ENCODE results near the gene EGF.
"Not testable (repeated sequence)": the region's sequence is repeated elsewhere in the genome, so short reads cannot be mapped to it uniquely, and the experiment has no call there.

The EGF gene

DNA sequence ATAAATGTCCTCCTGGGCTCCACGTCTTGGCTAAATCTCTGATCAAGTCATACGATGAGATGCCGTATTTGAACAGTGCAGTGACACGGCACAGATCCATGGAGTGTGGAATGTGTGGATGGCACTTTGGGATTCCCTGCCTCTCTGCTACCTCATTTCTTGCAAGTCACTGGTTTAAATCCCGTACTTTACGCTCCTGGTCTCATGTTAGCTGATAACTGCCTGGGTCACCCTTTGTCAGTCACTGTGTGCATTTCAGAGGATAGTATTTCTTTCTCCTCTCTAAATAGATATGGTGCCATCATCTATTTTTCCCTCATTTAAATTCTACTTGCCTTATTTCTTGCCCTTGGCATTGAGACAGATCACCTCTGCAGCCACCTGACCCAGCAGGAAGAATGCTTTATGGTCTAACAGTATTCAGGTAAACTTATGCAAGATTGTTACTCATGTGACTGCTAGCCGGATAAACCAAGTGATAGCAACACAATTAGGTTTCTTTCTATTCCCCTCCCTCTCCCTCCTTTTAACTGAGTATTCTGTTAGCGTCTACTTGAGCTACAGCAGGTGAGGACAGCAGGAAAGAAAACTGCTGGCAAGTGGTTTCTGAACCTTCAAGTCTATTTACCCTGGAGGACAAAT, 2.8 kb downstream of the EGF start:
- no peak for DNase-seq

DNA sequence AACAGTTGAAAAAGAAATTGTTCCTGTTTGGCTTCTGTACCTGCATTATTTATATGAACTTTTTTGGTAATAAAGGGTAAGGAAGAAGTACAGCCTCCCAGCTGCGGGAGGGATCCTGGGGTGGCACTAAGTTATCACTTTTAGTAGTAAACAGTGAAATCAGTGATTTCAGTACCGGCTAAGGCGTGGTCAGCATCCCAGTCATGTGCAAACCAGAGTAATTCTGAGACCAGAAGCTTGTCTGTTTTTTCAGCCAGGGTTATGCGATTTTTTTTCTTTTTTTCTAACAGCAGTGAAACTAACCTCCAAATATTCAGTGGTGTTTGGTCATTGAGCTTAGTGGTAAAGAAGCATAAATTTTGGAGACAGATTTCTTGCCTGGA, 3.3 kb downstream of the EGF start:
- DNase-seq = no peak

DNA sequence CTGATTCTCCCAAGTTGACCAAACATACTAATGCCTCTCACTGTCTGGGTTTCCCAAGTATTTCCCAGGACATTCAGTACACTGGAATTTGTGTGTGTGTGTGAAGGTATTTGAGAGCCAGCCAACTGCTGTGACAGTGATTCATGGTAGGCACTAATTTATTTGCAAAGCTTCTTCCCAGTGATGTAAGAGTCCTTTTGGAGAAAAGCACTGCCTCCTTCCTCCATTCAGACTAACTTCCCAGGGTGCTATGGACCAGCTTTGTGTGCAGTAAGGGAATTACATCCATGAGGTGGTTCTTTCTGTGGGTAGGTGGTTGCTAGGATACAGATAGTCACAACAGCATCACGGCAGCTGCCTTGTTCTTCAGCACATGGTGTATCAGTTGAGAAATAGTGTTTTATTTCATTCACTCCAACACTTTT, 8.7 kb downstream of the EGF start:
- DNase-seq = no peak

DNA sequence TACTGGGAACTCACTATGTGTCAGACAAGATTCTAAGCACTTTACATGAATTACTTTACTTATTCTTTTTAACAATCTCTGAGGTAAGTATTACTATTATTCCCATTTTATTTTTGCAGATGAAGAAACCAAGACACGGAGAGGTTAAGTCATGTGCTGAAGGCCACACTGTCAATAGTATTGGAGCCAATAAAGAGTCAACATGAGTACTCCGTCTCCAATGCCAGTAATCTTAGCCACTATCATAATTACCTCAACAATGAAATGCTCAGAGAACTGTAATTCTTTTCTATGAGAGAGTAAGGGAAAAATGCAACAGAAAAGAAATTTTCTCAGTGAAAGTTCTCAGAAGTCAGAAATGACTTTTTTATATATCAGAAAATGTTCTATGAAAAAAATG, 12.7 kb downstream of the EGF start:
- no peak for DNase-seq

DNA sequence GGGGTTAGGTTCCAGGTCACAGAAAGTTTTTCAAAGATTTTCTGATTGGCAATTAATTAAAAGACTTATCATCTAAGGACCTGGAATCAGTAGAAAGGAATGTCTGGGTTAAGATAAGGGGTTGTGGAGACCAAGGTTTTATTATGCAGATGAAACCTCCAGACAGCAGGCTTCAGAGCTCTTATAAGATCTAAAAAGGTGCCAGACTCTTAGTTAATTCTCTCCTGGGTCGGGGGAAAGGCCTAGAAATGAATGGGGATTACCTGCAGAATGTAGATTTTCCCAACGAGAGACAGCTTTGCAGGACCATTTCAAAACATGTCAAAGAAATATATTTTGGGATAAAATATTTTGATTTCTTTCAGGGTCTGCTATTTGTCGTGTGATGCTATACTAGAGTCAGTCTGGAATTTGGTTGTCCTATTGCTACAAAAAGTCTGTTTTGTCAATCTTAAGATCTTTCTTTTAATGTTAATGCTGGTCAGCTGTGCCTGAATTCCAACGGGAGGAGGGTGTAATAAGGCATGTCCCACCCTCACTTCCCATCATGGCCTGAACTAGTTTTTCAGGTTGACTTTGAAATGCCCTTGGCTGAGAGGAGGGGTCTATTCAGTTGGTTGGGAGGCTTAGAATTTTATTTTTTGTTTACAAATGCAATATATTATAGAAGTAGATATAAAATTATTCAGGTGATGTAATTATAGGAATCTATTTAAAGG, 15.8 kb downstream of the EGF start:
- no peak for DNase-seq

DNA sequence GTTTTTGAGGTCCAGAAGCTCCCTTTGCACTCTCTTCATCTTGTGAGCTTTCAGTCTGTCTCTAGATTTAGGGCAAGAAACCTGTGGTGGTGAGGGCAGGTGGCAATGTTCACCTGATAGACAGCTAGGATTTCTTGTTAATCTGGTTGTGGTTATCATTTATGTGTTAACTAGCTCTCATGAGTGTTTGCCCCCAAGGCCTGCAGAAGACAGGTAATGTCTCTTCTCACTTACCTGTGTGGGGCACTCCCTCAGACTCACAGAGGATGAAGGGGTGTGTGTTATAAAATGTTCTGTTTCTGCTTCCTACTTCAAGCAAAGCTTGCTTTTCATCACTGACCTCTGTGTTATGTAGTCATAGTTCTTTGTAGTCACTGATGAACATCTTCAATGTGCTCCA, 17.8 kb downstream of the EGF start:
- DNase-seq = no peak

DNA sequence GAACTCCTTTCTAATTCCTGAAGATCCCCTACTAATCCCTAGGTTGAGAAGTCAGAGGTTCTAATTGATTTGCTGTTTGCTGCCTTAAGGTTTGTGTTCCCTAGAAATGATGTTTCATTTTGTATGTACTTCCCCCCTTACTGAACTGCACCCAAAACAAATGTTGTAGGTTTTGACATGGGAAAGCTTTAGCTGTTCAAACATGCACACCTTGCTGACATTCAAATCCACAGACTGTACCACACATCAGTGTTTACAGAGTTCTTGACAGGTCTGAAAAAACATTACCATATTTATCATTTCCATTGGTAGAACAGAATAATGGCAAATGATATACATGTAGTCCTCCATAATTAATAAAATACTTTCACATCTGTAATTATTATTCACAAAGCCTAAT, 18.2 kb downstream of the EGF start:
- no peak for DNase-seq

DNA sequence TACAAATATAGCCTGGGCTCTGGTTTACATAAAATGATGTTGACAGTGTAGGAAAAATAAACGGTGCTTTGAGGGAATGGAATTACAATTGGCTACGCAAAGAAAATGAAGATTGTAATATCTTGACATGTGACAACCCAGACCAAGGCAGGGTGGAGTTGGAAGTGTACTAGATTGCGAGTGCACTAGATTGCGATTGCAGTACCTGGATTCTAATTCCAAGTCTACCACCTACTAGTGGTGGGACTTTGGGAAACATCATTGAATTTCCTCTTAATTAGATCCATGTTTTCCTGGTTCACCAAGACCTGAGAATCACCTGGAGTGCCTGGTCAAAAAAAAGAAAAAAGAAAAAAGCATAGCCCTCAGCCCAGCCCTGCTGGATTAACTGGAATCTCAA, 18.6 kb downstream of the EGF start:
- no peak for DNase-seq

DNA sequence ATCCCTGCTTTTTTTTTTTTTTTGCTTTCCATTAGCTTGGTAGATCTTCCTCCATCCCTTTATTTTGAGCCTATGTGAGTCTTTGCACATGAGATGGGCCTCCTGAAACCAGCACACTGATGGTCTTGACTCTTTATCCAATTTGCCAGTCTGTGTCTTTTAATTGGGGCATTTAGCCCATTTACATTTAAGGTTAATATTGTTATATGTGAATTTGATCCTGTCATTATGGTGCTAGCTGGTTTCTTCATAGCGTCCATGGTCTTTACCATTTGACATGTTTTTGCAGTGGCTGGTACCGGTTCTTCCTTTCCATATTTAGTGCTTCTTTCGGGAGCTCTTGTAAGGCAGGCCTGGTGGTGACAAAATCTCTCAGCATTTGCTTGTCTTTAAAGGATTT, 24.7 kb downstream of the EGF start:
- DNase-seq = not testable (repeated sequence)

DNA sequence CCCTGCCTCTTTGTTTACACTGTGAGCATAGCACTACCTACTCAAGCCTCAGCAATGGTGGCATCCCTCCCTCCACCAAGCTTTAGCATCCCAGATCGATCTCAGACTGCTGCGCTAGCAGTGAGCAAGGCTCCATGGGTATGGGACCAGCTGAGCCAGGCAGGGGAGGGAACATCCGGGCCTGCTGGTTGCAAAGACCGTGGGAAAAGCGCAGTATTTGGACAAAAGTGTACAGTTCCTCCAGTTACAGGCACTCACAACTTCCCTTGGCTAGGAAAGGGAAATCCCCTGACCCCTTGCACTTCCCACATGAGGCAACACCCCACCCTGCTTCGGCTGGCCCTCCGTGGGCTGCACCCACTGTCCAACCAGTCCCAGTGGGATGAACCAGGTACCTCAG, 26.5 kb downstream of the EGF start:
- no peak for DNase-seq

DNA sequence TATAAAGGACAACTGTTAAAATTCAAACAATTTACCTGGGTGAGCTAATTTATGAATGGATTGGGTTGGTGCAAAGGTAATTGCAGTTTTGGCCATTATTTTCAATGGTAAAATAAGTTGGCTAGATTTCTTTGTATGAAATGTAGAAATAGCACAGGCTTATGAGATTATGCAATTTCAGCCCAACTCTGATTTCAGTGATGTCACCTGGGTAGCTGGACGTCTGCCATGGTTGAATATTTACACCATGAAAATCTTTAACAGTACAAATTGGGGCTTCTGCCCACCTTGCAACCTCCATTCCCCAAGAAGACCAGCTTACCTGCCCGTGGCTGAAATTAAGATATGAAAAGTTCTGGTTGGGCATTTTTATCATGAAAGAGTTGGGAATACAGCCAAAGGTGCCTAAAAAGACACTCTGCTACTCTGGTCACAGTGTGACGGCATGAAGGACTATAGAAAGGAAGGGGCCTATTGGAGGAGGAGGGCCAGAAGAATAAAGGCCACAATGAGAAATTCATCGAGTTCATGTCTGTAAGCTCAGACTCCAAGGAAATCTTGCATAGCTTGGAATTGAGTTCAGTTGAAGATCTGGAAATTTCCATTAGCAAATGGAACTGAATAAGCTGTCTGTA, 29.7 kb downstream of the EGF start:
- no peak for DNase-seq

DNA sequence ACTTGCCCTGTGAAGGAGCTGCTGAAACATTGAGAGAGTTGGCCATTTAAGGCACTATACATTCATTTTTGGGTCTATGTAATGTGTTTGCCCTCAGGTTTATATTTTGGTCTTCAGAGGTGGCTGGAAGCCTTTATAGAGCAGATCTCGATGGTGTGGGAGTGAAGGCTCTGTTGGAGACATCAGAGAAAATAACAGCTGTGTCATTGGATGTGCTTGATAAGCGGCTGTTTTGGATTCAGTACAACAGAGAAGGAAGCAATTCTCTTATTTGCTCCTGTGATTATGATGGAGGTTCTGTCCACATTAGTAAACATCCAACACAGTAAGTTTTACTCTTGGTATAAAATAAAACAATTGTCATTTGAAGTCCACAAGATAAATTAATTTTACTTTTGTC, 31.1 kb downstream of the EGF start:
- no peak for DNase-seq

DNA sequence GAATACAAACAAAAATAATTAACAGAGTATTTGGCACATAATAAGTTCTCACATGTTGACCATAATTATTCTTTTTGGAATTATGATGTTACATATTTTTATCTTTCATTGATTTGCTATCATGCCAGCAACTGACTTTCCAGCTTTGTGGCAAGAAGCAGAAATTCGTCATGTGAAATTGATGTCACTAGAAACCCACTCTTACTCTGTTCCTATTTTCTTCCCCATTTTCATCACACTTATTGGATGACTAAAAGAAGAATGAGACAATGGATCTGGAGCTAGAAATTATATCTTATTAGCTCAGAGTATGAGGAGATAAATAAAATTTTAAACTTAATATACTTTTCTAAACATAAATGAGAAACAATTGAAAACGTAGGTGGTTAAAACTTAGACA, 31.9 kb downstream of the EGF start:
- DNase-seq = no peak

DNA sequence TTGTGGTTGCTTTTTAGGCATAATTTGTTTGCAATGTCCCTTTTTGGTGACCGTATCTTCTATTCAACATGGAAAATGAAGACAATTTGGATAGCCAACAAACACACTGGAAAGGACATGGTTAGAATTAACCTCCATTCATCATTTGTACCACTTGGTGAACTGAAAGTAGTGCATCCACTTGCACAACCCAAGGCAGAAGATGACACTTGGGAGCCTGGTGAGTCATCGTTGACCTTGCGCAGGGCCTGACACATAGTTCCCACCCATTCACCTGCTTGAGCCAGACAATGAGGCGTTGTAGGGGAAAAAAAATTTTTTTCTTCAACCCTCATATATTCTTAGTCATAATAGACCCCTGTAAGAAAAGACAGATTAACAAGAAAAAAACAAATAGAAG, 32.4 kb downstream of the EGF start:
- no peak for DNase-seq

DNA sequence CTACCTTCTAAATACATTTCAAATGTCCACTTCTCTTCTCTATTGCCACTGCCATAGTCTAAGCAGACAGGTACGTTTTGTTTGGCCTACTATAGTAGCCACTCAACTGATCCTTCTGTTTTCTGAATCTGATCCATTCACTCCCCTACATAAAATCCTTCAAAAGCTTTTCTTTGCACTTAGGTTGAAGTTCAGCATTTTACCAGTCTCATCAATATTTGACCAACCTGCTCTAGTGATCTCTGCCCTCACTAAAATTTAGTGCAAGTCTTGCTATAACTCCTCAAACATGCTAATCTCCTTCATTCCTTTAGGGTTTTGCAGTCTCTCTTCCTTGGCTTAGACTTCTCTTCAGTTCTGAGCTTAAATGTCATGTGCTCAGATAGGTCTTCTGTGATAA, 33.4 kb downstream of the EGF start:
- no peak for DNase-seq

DNA sequence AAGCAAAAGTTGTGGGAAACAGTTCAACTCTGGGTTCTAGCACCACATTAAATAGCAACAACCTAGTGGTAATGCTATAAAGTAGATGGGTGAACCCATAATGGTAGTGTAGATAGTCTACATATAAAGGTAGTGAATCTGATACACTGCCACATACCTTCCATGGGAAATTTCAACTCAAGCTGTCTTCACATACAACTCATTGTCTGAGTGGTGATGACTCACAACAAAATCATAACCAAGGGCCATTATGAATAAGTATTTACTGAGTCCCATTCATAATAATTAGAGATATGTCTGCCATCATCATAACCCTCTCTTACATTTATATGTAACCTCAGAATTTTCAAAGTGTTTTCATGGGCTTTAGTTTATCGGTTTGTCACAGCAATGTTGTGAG, 34.8 kb downstream of the EGF start:
- no peak for DNase-seq

DNA sequence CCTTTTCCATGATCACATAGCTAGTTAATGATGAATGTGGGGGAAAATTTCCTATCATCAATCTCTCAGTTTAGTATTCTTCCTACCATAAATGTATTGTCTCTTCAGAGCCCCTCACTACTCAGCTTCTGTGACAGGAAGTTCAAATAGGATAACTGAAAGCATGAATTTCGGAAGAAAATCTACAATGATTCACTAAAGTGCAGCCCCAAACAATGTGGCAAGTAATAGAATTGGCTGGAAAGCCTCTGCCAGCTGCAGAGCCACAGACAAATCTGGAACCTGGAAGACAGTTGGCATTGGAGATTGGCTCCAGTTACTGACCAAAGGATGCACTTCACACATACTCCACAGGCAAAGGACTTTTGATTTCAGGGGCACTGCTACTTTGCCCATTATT, 35.2 kb downstream of the EGF start:
- no peak for DNase-seq

DNA sequence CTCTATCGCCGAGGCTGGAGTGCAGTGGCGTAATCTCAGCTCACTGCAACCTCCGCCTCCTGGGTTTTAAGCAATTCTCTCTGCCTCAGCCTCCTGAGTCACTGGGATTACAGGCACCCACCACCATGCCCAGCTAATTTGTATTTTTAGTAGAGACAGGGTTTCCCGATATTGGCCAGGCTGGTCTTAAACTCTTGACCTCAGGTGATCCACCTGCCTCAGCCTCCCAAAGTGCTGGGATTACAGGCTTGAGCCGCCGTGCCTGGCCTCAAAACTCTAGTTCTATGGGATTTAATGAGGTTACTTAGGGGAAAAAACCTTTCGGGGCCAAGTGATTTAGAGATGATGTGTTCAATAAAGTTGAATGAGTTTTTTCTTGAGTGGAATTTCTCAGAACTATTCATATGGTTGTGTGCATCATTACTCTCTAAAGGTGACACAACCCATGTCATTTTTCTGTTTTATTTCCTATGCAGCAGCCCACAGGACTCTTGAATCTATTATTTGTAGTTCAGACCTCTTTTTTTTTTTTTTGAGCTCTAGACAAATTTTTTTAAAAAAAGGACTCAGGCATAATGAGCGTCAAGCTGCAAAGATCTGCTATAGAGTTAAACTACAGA, 36.5 kb downstream of the EGF start:
- DNase-seq = not testable (repeated sequence)

DNA sequence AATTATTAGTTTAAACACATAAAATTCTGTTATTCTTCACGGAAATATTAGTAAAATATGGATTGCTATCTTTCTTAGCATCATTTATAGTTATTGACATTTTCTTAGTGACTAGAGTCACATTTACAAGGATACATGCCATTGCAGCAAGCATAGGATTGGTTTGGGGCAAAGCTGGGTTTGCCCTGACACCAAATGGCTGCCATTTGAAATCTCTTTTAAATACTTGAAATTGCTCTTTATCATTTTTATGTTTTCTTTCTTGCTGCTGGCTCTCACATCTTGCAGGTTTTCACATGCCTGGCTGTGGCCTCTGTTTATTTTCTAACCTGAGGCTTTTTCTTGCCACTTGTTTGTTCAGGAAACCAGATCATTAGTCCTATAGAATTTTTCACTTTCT, 39.9 kb downstream of the EGF start:
- DNase-seq = no peak

DNA sequence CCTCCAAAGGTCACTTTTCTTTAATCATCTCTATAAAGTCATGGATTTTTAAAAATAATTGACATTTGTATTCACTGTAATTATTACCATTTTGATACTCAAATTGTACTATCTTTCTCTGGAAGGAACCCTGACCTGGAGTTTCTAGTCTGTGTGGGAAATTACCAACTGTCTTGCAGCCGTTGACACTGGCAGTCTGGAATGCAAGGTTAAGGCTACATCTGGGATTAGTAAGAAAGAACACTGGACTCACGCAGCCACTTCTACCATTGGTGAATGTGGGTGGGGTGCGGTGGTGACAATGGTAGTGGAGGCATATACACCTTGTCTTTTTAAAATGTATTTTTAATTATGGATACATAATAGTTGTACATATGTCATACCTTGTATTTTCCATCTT, 40.9 kb downstream of the EGF start:
- no peak for DNase-seq

DNA sequence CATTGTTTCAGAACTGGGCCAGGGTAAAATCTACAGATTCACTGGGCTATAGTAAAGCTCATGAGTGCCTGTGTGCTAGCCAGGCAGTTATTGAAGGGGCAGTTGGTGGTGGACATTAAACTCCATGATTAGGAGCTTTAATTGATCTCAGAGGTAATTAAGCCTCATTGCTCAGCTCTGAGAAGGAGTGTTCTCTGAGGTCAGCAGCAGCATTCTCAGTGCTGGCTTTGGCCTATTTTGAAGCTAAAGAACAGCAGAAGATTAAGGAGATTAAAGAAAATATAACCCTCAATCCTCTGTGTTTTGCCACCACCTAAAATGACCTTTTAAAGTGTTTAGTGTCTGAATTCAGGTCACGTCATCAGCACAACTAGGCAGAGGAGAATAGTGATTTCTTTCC, 42.5 kb downstream of the EGF start:
- no peak for DNase-seq

DNA sequence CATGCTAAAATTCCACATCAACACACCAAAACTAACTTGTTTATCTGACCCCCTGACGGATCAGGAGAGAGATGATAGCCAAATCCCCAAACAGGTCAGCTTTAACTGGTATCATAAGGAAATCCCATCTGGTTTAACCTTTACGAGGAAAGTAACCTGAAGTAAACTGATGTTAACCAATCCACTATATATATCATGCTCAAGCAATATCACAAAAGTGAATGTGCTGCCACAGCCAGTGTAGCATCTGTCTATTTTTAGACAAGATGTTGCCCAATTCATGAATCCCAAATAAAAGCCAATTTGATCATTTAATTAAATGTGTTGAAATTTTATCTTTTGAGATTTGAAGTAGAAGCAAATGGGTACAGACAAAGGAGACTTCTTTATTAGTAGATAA, 44.5 kb downstream of the EGF start:
- no peak for DNase-seq

DNA sequence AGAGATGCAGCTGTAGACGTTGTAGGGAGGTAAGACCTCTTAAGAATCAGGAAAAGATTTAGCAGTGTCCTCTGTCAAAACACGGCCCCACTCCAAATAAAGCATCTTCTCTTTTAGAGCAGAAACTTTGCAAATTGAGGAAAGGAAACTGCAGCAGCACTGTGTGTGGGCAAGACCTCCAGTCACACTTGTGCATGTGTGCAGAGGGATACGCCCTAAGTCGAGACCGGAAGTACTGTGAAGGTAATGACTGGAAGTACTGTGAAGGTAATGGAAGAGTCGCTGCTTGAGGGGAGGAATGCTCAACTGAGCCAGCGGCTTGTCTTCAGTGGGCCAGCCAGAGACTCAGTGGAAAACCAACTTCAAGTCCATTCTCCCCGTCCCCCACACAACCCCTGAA, 46.5 kb downstream of the EGF start:
- DNase-seq = no peak

DNA sequence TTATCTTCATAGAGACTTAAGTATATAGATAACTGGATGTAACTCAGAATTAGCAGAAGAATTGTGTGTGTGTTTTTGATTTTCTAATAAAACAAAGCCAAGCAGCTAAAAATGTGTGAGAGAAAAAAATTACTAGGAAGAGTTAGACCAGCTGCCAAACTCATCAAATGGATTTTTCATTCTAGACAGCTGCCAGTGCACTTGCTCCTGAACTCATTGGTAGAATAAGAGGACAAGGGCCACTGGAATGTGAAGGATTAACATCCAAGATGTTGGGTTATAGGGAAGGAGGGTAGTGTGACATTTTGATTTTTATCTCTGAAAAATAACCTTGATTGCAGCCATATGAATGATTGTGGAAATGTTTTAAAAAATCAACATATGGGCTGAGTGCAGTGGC, 49.7 kb downstream of the EGF start:
- DNase-seq = no peak

Data from activated CD4-positive, CD25-positive, alpha-beta regulatory T cell (primary cell).